ENCODE measurements around the gene RAMP3.
"Not testable (repeated sequence)": the region's sequence is repeated elsewhere in the genome, so short reads cannot be mapped to it uniquely, and the experiment has no call there.

The RAMP3 gene

DNA sequence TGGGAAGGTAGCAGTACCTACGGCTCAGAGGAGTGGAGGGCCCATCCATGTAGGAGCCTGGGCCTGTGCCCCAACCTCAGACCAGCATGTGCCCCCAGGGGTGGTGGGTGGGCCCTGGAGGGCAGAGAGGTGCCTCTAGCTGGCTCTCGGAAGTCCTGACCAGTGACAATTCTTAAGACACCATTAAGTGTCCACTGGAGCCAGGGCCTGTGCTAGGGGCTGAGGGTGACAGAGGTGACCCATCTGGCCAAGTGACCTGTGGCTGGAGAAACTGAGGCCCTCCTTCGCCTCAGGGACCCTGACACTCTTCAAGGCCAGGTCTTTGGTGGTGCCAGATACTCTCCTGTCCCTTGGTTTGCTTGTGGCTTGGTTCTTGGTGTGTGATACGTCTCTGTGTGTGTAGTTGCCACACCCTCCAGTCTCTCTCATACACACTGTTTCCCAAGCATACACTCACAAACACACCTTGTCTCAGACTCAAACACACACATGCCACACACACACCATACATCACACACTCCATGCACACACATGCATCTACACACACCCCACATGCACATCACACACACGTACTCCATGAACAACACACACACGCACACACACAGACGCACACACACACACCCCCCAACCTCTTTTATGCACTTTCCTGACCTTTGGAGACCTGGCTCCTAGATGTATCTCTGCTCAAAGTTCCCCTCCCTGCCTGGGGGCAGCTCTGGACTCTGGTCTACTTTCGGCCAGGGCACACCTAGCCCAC is 897 bp upstream of the RAMP3 start:
- FAIRE-seq (peak; percentile 98), DNase-seq (ENCODE audit: low spot score) (no peak)

DNA sequence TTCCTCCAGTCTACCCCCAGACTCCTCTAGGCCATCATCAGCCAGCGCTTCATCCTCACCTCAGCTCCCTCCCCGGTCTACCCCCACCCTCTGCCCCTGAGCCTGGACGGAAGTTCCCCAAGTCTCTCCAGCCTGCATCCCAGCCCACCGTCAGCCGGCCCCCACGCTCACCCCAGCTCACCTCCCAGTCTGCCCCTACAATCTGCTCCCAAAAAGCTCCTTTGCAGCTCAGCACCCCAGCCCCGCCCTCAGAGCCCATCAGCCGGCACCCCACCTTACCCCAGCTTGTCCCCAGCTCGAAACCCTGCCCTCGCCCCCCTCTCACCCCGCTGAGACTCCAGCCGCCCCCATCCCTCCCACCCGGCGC is 322 bp upstream of the RAMP3 start:
- DNase-seq (ENCODE audit: low spot score) (no peak), FAIRE-seq (no peak)

DNA sequence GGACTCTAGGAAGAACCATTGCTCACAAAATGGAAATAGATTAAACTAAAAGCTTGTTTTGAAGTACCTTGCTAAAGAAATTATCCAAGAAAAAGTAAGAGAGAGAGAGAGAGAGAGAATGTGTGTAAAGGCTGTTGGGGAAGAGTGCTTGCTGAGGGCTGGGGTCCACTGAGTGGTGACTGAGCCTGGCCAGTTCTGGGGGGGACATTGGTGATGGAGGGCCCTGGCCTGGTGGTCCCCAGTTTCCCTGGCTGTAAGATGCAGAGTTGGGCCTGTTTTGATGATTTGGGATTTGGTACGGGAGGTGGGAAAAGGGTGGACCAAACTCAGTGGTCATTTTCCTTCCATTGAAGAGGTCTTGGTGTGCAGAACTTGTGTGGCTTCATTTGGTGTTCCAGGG is 880 bp downstream of the RAMP3 start:
- no peak for FAIRE-seq
- no peak for DNase-seq (ENCODE audit: low spot score)

DNA sequence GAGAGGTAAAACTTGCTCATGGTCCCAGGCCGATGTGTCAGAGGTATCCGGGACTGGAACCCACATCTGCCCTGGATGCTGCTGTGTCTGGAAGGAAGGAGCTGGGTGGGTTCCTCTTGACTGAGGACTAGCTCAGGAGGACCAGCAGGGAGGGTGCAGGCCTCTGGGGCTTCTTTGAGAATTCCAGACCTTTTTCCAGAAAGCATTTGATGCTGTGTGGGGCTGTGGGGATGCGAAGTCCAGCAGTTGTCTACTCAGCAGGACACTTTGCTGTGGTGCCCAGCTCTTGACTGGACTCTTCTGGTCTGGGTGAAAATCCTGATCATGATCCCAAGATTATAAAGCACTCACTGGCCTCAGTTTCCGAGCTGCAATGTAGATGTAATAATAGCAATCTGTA is 1.7 kb downstream of the RAMP3 start:
- no peak for DNase-seq (ENCODE audit: low spot score)
- FAIRE-seq = no peak

DNA sequence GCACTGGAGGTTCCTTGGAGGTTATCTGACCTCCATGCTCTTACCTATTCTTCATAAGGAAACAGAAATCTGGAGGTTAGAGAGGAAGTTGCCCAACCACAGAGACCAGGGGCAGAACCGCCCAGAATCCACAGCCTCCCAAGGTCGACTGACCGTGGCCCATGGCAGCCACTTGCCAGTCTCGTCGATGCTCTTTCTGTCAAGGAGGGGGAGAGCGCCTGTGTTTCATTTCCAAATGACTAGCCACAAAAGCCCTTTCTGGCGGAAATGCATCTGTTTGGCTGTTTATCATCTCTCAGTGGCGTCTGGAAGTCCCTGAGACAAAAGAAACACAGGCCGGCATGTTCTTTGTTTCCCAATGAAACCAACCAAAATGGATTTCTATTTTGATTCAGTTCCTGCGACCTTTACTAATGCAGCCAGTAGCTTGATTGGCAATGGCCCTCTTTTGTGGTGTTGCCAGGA is 2.9 kb downstream of the RAMP3 start:
- FAIRE-seq (no peak), DNase-seq (ENCODE audit: low spot score) (no peak)

DNA sequence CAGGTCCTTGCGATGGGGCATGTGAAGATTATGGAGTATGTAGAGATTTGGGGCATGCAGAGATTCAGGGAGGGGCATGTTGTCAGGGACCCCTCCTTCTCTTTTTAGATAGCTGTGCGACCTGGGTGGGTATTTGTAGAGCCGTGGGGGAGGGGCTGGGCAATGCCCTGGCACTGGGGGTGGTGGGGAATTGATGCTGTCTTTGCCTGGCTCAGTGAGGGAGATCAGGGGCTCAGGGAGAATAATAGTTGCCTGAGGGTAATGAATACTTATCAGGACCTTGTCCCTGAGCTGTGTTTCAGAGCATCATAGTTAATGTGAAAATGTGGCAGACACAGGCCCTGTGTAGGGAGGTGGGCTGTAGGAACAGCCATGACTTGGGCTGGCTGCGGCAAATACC is 3.5 kb downstream of the RAMP3 start:
- DNase-seq (ENCODE audit: low spot score) (no peak), FAIRE-seq (no peak)

DNA sequence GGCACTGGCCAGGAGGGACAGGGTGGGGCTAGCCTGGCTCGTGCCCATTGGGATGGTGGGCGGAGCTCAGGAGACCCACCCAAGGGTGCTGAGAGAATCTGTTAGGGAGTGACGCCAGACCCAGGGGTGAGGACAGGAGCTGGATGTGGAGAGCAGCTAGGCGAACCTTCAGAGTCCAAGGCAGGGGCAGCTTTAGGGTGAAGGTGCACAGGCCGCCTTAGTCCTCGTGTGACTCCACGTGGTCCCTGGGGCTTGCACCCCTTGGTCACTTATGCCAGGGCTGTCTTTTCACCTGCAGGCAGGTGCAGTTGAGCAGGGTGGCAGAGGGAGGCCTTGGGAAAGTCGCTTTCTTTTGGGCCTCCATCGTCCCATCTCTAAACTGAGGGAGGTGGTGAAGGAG is 4.3 kb downstream of the RAMP3 start:
- FAIRE-seq (no peak), DNase-seq (ENCODE audit: low spot score) (no peak)

DNA sequence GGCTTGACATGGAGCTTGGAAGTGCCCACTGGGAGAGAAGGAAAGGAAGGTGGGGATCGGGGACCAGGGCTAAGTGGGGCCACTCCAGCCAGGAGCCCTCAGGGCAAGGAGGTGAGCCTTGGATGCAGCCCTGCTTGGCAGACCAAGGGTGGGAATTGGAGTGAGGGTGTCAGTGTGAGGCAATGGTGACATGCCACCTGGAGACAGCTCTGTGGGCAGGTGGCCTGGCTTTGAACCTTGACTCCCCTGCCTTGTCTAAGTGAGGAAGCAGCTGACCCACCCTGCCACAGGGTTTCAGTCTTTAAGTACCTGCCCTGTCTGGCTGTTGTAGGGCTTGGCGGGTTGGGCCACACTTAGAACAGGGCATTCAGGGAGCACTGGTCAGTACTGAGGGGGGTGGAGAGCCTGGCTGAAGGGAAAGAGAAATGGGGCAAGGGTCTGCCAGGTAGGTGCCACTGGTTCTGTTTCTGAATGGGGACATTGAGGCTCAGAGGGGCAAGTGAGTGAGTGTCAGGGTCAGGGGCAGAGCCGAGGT is 4.8 kb downstream of the RAMP3 start:
- FAIRE-seq (no peak), DNase-seq (ENCODE audit: low spot score) (no peak)

DNA sequence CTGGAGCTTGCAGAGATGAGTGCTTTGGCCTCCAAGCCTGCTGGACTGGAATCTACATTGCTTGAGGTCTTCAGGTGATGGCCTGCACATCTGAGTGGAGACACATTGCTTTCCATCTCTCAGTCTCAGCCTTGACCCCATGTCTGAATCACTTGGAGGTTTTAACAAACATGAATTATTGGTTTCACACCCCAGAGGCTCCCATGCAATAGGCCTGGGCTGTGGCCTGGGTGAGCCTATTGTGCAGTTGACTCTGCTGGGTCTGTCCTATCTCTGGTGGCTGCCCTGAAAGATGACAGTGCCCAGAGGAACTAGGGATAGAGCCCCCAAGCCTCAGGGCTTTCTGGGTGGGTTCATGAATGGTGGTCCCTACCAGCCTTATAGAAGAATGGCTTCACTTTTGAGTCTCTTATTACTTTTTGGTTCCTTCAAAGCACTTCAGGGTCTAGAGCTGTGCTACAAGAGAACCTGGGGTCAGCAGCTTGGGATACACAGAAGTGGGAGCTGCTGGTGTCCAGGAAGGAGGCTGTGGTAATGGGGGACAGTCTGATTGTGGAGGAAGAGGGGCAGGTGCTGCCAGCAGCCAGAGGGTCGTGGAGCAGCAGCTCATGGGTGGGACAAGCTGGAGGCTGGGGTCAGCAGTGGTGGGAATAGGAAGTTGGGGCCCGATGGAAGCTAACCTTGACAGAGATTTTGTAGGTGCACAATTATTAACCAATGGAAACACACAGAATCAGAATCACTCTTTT is 5.5 kb downstream of the RAMP3 start:
- FAIRE-seq = no peak
- no peak for DNase-seq (ENCODE audit: low spot score)

DNA sequence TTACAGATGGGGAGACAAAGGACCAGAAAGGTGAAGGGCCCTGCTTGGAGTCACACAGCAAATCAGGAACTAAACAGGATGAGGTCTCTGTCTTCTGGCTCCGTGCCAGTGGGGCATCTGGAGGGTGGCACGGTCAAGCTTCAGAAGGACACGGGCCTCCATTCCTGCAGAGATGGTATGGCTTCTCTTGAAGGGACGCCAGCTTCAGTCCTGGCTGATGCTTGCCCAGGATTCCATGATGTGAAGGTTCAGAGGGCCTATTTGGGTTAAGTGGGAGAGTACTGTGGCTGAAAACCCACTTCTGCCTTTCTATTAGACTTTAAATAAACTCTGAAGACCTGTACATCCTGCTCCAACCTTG is 6.1 kb downstream of the RAMP3 start:
- no peak for FAIRE-seq

DNA sequence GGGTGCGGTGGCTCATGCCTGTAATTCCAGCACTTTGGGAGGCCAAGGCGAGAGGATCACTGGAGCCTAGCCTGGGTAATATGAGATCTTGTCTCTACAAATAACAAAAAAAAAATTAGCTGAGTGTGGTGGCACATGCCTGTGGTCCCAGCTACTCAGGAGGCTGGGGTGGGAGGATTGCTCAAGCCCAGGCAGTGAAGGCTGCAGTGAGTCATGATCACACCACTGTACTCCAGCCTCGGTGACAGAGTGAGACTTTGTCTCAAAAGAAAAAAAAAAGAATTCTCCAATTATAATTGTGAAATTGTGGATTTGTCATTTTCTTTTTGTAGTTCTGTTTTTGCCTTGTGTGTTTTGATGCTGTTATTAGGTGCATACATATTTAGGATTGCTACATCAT is 6.7 kb downstream of the RAMP3 start:
- DNase-seq (ENCODE audit: low spot score); FAIRE-seq: not testable (repeated sequence)

More for the DNA sequence above, 6.1 kb downstream of the RAMP3 start:
- DNase-seq (ENCODE audit: low spot score) = no peak

DNA sequence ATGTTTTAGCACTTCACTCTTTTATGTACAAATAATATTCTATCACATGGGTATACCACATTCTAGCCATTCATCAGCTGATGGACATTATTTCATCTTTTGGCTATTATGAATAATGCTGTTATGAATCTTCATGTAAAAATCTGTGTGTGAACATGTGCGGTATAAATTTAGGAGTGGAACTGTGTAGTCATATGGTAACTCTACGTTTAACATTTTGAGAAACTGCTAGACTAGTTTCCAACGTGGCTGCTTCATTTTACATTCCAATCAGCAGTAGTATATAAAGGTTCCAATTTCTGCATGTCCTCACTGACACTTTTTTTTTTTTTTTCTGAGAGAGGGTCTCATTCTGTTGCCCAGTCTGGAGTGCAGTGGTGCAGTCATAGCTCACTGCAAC is 8.3 kb downstream of the RAMP3 start:
- FAIRE-seq (no peak), DNase-seq (ENCODE audit: low spot score) (no peak)

DNA sequence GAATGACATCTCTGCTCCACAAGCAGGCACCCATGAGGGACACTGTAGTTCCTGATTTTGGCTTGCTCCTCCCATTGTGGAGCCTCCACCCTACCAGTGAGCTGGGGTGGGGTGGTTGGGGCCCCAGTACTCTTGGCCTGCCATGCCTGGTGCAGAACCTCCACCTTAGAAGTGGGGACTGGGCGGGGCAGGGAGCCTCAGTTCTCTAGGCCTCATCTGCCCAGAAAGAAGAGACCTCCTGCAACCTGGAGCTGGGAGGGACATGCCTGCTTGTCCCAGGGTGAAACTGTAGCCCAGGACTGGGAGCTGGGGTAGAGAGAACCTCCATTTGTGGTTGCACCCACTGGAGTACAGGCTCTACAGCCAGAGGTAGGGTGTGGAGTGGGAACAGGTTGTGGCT is 14.4 kb downstream of the RAMP3 start:
- DNase-seq (ENCODE audit: low spot score) (no peak), FAIRE-seq (no peak)

DNA sequence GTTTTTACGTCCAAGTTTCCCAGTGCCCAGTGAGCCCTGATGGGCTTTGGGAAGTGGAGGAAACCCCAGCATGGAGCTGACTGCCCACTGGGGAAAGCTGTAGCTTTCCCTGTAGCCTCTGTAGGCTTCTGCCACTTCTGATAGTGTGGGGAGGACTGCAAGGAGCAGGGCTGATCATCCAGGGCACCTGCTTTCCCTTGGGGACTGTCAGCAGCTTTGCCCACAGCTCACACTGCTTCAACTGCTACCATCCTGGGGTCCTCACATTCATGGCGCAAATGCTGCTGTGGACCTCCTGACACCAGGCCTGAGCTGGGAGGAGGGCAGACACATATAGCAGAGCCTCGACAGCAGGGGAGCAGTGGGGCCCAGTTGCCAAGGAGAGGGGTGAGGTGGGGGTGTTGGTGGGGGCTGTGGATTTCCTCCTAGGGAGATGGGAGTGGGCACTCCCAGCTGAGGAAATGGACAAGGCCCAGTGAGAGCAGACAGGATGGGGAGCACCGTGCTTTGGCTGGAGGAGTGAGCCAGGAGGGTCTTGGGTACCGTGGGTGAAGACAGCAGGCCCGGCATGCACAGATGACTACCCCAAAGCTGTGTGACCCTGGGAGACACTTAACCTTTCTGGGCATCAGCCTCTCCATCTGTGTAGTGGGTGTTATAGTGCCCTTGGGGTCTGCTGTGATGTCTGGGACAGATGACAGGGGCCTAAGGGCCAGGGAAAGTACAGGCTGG is 16.2 kb downstream of the RAMP3 start:
- FAIRE-seq = no peak
- no peak for DNase-seq (ENCODE audit: low spot score)

DNA sequence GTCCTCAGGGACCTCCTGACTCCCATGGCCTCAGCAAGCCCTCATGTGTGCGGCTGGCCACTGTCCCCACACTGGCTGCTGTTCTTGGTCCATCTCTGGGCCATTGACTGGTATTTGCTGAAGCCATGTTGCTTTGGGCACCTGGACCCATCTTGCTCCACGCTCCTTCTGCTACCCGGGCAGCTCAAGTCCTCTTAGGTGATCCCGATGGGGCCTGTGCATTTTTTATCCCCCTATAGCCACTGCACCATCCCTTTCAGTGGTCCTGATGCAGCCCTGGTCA is 16.7 kb downstream of the RAMP3 start:
- FAIRE-seq (no peak), DNase-seq (ENCODE audit: low spot score) (no peak)

DNA sequence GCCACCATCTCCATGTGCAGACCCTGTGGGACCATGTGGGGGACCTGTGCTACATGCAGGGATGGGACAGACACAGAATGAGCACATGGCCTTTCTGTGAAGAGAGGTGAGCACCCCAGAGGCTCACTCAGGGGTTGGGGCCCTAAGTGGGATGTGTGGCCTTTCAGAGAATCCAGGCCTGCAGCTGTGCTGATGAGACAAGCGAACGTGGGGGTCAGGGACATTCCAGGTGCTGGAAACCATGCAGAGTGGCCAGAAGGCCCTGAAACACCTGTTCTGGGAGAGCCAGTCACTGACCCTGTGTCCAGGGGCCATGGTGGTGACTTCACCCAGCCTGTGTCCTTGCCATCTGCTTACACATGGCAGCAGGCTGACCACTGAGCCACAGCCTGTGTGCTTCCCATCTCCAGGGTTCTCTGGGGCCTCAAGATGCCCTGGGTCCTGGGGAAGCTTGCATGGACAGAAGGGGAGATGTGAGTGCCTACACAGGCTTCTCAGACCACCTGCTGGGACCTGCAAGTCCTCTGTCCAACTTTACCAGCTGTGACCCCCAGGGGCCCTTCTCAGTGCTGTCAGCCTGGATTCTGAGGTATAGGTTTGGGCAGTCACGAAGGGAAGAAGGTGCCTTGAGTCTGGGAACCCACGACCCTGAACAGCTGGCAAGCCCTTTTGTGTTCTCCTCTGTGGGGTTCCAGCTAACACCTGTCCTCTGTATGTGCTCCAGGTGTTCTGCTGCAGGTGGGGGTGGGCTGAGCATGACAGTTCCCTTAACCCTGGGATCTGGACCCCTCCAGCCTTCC is 17.6 kb downstream of the RAMP3 start:
- FAIRE-seq = no peak
- no peak for DNase-seq (ENCODE audit: low spot score)

DNA sequence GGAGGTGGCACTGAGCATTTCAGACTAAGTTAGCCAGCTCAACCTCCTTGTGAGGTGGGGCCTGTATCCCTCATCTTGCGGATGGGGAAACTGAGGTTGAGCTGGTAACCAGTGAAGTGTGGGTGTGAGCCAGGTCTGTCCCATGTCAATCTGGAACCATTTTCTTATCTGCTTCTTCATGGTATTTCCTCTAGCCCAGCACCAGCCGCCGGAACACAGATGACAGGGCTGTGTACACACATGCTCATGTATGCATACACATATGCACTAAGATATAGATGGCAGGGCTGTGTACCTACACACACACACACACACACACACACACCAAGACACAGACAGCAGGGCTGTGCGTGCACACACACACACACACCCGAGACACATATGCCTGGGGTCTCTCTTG is 18.5 kb downstream of the RAMP3 start:
- DNase-seq (ENCODE audit: low spot score) (no peak), FAIRE-seq (peak; percentile 80)

DNA sequence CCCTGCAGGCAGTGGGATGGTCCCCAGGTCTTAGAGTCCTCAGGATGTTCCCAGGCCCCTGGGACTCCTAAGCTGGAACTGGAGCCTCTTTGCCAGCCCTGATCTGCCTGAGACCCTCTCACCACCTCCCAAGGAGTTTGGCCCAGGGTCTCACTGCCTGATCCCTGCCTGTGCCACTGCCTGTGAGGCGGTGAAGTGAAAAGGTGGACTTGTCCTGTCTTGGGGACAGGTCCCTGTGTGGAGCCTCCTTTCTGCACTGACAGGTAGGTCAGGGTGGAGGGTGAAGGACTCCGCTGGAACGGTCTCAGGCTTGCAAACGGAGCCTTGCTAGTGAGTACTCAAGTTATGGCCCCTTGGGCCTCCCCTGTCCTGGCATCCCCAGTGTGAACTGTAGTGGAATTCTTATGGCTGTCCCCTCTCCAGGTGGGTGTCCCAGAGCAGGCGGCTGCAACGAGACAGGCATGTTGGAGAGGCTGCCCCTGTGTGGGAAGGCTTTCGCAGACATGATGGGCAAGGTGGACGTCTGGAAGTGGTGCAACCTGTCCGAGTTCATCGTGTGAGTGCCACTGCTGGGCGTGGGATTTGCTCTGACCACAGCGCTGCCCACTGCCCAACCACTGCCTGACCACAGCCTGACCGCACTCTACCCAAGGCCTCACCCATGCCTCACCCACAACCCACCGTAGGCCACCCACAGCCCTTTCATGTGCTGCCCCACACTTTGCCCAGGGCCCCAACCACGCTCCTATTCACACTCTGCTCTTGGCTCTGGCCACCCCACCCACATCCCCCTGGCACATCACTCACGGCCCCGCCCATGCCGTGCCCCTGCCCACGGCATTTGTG is 19.5 kb downstream of the RAMP3 start:
- FAIRE-seq = peak; percentile 53
- DNase-seq (ENCODE audit: low spot score) = no peak

DNA sequence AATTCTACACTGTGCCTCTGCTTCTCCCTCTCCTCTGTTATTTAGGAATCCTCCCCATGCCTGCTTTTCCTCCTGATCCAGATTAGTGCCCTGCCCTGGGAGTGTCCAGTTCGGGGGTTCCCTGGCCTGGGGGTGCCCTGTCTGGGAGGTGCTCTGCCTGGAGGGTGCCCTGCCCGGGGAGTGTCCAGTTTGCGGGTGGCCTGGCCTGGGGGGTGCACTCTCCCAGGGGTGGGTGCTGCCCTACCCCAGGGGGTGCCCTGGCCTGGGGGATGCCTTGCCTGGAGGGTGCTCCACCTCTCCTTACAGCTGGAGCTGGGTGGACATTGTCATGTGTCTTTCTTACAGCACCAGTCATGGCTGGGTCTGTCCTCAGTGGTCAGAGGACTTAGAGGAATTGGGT is 20.2 kb downstream of the RAMP3 start:
- no peak for DNase-seq (ENCODE audit: low spot score)
- no peak for FAIRE-seq
